ENCODE results near the gene SH3BGRL2. TPM values are rescaled to one million over a fixed set of nuclear protein-coding genes. Genes with fewer than 3 reads are reported as not detected.

Gene SH3BGRL2
- total RNA-seq, 2 donors from 2014 or later: 0.62 to 0.63 TPM

DNA sequence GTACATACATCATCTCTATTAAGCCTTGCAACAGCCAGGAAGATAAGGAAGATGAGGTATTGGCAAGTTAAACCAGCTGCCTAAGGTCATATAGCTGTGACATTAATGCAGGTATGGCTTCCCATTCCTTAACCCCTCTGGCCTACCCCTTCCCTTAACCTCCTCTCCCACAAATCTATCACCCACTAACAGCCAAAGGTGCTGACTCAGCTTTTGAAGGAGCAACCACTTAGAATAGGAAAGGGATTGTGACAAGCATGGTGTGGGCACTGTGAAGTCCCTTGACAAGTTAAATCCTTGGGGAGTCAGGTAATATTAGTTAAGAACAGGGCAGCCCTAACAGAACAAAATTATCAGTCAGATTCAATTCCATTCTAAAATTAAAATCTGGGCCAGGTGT is 5.4 kb upstream of the SH3BGRL2 start:
- Mint-ChIP-seq H3K4me1 (ENCODE audit: low read depth) (peaks cover 4% of the 10 kb centered on the region), H3K36me3 (ENCODE audit: insufficient read depth in 2 of 2) (no peaks in the 10 kb centered on the region), H3K27ac (no peak overlapping the region), H3K4me3 (no peak overlapping the region), H3K27me3 (ENCODE audit: low read depth) (peaks cover 28% of the 10 kb centered on the region), H3K9me3 (no peaks in the 10 kb centered on the region)
- DNase-seq (no peak), ATAC-seq (replicated peaks in 1 of 2) (no peak)

DNA sequence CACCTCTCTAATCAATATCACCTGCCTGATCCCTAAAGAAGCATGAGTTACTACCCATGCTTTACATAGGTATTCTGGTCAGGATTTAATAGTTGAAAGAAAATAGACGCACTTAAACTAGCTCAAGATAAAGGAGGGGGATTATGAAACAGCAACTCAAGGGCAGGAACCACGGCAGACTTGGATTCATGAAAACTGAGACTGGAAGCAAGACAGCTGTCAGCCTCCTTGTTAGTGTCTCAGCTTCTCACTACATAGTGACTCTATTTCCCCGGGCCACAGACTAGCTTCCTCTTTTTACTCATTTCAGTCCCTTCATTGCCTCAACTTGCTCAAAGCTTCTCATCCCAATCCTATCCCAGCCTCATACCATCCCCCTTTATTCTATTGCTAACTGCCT is 4.3 kb upstream of the SH3BGRL2 start:
- DNase-seq: no peak
- no peaks in the 10 kb centered on the region for H3K36me3 Mint-ChIP-seq (ENCODE audit: insufficient read depth in 2 of 2)
- H3K4me1 Mint-ChIP-seq (ENCODE audit: low read depth): peaks cover 11% of the 10 kb centered on the region
- H3K27me3 Mint-ChIP-seq (ENCODE audit: low read depth): peaks cover 37% of the 10 kb centered on the region
- no peak for ATAC-seq (replicated peaks in 1 of 2)
- H3K4me3 Mint-ChIP-seq: no peak overlapping the region
- no peaks in the 10 kb centered on the region for H3K9me3 Mint-ChIP-seq
- H3K27ac Mint-ChIP-seq: no peak overlapping the region

DNA sequence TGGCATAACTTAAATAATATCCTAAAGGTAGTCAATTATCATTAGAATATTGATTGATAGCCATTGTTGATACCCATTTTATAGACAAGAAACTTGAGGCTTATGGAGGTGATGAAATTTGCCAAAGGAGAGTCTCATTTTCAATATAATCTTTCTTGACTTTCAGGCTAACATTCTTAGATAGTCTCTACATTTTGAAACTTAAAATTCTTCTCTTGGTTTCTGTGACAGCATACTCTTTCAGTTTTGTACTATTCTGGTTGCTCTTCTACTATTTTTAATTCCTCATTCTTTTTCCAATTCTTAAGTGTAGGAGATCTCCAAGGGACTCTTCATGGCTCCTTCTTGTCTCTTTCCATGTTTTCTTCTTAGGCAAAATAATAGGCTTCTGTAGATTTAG is 3.7 kb upstream of the SH3BGRL2 start:
- DNase-seq: no peak
- Mint-ChIP-seq H3K27ac (no peak overlapping the region), H3K4me1 (ENCODE audit: low read depth) (peaks cover 14% of the 10 kb centered on the region), H3K27me3 (ENCODE audit: low read depth) (peaks cover 40% of the 10 kb centered on the region), H3K9me3 (no peaks in the 10 kb centered on the region), H3K4me3 (no peak overlapping the region), H3K36me3 (ENCODE audit: insufficient read depth in 2 of 2) (no peaks in the 10 kb centered on the region)
- ATAC-seq (replicated peaks in 1 of 2): no peak

DNA sequence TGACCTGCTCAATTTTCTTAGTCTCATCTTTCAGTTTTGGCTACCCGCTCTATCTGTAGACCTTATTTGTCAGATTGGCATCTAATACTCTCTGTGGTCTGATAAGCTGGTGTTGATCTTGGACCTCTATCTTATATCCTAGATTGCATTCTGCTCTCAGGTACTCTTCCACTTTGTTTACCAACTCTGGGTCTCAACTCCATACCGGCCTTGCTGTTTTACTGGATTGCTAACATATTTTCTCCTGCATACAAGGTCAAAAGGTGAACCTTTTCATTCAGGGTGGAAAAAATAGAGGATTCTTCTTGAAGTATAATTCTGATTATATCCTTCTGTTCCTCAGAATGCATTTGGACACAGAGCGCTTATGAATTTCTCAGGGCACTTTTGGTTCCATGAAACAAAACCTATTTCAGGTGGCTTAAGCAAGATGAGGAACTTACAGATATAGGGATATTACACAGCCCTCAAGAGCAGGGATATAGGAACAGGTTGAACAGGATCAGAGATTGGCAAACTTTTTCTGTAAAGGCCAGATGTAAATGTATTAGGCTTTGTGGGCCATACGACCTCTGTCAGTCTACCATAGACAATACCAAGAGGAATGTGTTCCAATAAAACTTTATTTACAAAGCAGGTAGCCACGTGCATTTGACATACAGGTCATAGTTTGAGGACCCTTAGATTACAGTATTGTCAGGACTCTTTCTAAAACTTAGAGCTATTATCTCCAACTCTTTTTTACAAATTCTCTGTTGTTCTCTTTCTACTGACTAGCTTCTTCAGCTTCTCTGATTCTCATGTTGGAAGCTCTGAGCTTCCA is 2.5 kb upstream of the SH3BGRL2 start:
- ATAC-seq (replicated peaks in 1 of 2): no peak
- peaks cover 14% of the 10 kb centered on the region for H3K4me1 Mint-ChIP-seq (ENCODE audit: low read depth)
- H3K4me3 Mint-ChIP-seq: no peak overlapping the region
- H3K27ac Mint-ChIP-seq: no peak overlapping the region
- H3K27me3 Mint-ChIP-seq (ENCODE audit: low read depth): peaks cover 44% of the 10 kb centered on the region
- no peaks in the 10 kb centered on the region for H3K9me3 Mint-ChIP-seq
- no peaks in the 10 kb centered on the region for H3K36me3 Mint-ChIP-seq (ENCODE audit: insufficient read depth in 2 of 2)
- no peak for DNase-seq

DNA sequence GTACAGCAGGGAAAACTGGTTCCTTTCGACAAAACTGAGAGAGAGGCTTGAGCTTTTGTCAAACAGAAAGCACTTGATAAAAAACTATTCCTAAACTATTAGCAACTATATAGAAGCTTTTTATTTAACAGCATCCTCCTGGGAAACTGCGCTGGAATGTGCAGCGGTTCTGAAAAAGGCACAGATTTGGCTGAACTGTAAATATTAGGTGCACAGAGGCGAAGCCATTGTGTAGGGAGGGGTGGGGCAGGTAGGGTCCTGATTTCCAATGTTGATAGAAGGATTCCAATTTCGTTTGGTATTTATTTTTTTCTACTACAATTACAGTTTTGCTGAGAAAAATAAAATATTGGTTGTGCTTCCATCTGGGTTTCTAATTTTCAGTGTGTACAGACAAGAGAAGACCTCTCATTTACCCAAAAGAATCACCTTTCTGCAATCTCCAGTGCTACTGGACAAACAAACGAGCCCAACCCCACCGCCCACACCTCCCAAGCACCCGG is 698 bp upstream of the SH3BGRL2 start:
- Mint-ChIP-seq H3K4me1 (ENCODE audit: low read depth) (peaks cover 14% of the 10 kb centered on the region), H3K4me3 (peak overlapping the region; percentile 78 to 87), H3K27me3 (ENCODE audit: low read depth) (peaks cover 62% of the 10 kb centered on the region), H3K9me3 (no peaks in the 10 kb centered on the region), H3K27ac (no peak overlapping the region), H3K36me3 (ENCODE audit: insufficient read depth in 2 of 2) (no peaks in the 10 kb centered on the region)
- ATAC-seq (replicated peaks in 1 of 2): no peak
- no peak for DNase-seq

DNA sequence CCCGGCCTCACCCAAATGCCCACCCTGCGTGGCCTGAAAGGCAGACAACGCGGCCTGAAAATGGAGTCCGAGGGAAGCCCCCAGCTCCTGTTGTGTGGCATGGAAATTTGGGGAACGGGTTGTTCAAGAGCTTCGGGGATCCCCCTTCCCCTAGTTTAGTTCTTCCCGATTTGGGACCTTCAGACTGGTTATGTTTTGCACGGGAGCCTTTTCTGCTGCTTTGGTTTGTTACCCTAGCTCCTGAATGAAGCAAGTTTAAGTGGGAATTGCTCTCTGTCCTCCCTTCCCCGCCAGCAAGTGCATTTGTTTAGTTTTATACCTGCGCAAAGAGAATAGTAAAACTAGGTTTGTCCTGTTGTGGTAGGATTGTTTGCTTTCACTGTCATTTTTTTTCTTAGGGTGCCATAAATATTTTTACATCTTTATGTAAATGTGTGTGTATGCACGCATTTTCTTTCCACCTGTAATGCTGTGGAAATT is 604 bp downstream of the SH3BGRL2 start:
- ATAC-seq (replicated peaks in 1 of 2): no peak
- H3K4me3 Mint-ChIP-seq: peak overlapping the region; percentile 78 to 87
- peaks cover 14% of the 10 kb centered on the region for H3K4me1 Mint-ChIP-seq (ENCODE audit: low read depth)
- no peak for DNase-seq
- no peak overlapping the region for H3K27ac Mint-ChIP-seq
- peaks cover 65% of the 10 kb centered on the region for H3K27me3 Mint-ChIP-seq (ENCODE audit: low read depth)
- H3K9me3 Mint-ChIP-seq: no peaks in the 10 kb centered on the region
- no peaks in the 10 kb centered on the region for H3K36me3 Mint-ChIP-seq (ENCODE audit: insufficient read depth in 2 of 2)

DNA sequence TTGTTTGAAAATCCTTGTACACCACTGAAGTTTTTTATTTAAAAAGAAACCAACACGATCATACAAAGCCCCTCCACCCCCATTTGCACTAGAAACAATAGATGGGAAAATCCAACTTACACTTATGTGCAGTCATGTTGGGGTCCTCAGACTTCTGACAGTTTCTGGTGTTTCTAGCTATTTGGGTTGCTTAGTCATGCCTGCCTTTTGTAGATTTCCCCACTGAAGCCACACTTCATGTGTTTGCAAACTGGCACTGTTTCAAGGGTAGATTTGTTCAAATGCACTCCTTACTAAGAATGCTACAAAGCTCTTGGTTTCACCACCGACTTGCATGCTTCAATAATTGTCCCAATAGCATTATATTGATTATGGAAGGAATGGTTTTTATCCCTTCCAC is 1.5 kb downstream of the SH3BGRL2 start:
- Mint-ChIP-seq H3K27me3 (ENCODE audit: low read depth) (peaks cover 61% of the 10 kb centered on the region), H3K4me1 (ENCODE audit: low read depth) (peaks cover 14% of the 10 kb centered on the region), H3K27ac (no peak overlapping the region), H3K36me3 (ENCODE audit: insufficient read depth in 2 of 2) (no peaks in the 10 kb centered on the region), H3K4me3 (no peak overlapping the region), H3K9me3 (no peaks in the 10 kb centered on the region)
- ATAC-seq (replicated peaks in 1 of 2): peak in 1 of 2 donors; percentile 56
- DNase-seq: no peak

GRCh38 chr6:79634491-79635231 is 3.5 kb downstream of the SH3BGRL2 start:
- no peaks in the 10 kb centered on the region for H3K36me3 Mint-ChIP-seq (ENCODE audit: insufficient read depth in 2 of 2)
- H3K27me3 Mint-ChIP-seq (ENCODE audit: low read depth): peaks cover 44% of the 10 kb centered on the region
- ATAC-seq (replicated peaks in 1 of 2): no peak
- no peaks in the 10 kb centered on the region for H3K9me3 Mint-ChIP-seq
- no peak overlapping the region for H3K27ac Mint-ChIP-seq
- H3K4me1 Mint-ChIP-seq (ENCODE audit: low read depth): peaks cover 14% of the 10 kb centered on the region
- no peak for DNase-seq
- no peak overlapping the region for H3K4me3 Mint-ChIP-seq

- Mint-ChIP-seq H3K4me1 (ENCODE audit: low read depth) (peaks cover 14% of the 10 kb centered on the region), H3K9me3 (no peaks in the 10 kb centered on the region), H3K27me3 (ENCODE audit: low read depth) (peaks cover 42% of the 10 kb centered on the region), H3K27ac (no peak overlapping the region), H3K36me3 (ENCODE audit: insufficient read depth in 2 of 2) (no peaks in the 10 kb centered on the region), H3K4me3 (no peak overlapping the region)
- no peak for DNase-seq
- no peak for ATAC-seq (replicated peaks in 1 of 2)
Measured at GRCh38 chr6:79635232-79635543, 4.1 kb downstream of the SH3BGRL2 start.

DNA sequence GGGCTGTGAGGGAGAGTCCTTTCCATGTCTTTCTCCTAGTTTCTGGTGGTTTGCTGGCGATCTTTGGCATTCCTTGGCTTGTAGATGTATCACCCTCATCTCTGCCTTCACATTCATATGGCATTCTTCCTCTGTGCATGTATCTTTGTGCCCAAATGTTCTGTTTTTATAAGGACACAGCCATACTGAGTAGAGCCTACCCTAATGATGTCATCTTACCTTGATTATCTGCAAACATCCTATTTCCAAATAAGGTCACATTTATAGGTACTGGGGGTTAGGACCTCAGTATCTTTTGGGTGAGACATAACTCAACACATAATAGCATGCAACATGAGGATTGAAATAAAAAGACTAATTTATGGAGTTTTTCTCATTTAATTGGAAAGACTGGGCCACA is 5.5 kb downstream of the SH3BGRL2 start:
- DNase-seq (no peak), ATAC-seq (replicated peaks in 1 of 2) (no peak)
- Mint-ChIP-seq H3K4me1 (ENCODE audit: low read depth) (peaks cover 4% of the 10 kb centered on the region), H3K27me3 (ENCODE audit: low read depth) (peaks cover 30% of the 10 kb centered on the region), H3K4me3 (no peak overlapping the region), H3K36me3 (ENCODE audit: insufficient read depth in 2 of 2) (no peaks in the 10 kb centered on the region), H3K27ac (no peak overlapping the region), H3K9me3 (no peaks in the 10 kb centered on the region)

GRCh38 chr6:79640146-79641111 is 9.3 kb downstream of the SH3BGRL2 start:
- Mint-ChIP-seq H3K4me3 (no peak overlapping the region), H3K27me3 (ENCODE audit: low read depth) (peaks cover 12% of the 10 kb centered on the region), H3K9me3 (no peaks in the 10 kb centered on the region), H3K36me3 (ENCODE audit: insufficient read depth in 2 of 2) (no peaks in the 10 kb centered on the region), H3K4me1 (ENCODE audit: low read depth) (no peaks in the 10 kb centered on the region), H3K27ac (no peak overlapping the region)
- DNase-seq: no peak
- ATAC-seq (replicated peaks in 1 of 2): no peak

DNA sequence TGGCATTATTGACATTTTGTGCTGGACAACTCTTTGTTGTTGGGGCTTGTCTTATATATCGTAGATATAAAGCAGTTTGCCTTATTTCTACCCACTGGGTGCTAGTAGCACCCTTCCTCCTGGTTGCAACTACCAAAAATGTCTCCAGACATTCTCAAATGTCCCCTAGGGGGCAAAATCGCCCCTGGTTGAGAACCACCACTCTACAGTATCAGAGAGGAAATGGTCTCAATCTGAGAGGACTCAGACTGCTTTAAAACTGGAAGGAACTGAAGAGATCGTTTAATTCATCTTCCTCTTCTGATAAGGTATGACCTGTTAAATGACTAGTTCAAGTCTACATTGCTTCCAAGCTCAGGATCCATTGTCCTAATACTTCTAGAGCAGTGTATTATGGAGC is 14.9 kb downstream of the SH3BGRL2 start:
- Mint-ChIP-seq H3K27ac (no peak overlapping the region), H3K9me3 (no peaks in the 10 kb centered on the region), H3K36me3 (ENCODE audit: insufficient read depth in 2 of 2) (no peaks in the 10 kb centered on the region), H3K4me3 (no peak overlapping the region), H3K27me3 (ENCODE audit: low read depth) (peaks cover 13% of the 10 kb centered on the region), H3K4me1 (ENCODE audit: low read depth) (no peaks in the 10 kb centered on the region)
- DNase-seq: peak; percentile 9 to 33
- ATAC-seq (replicated peaks in 1 of 2): peak; percentile 58 to 72

DNA sequence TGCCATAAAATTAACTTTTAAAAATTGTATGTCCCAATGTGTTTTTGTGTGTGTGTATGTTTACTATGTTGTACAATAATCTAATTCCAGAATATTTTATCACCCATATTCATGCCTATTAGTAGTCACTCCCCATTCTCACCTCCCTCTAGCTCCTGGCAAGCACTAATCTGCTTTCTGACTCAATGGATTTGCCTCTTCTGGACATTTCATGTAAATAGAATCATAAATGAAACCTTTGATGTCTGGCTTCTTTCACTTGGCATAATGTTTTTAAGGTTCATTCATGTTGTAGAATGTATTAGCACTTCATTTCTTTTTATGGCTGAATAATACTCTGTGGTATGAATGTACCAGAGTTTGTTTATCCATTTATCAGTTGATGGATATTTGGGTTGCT is 15.4 kb downstream of the SH3BGRL2 start:
- Mint-ChIP-seq H3K27ac (peak overlapping the region; percentile 58), H3K9me3 (no peaks in the 10 kb centered on the region), H3K36me3 (ENCODE audit: insufficient read depth in 2 of 2) (no peaks in the 10 kb centered on the region), H3K27me3 (ENCODE audit: low read depth) (peaks cover 13% of the 10 kb centered on the region), H3K4me1 (ENCODE audit: low read depth) (no peaks in the 10 kb centered on the region), H3K4me3 (no peak overlapping the region)
- no peak for DNase-seq
- no peak for ATAC-seq (replicated peaks in 1 of 2)
